DOHH2 (cell line): ENCODE measurements around the gene GALNT13.

Experiments
- CTCF ChIP-seq: fragments of 200-600 bp; sonication (generic); IDR thresholded peaks from one replicate; pipeline ENCODE4 v1.5.1; 2014; ENCODE audit warnings: antibody characterized with exemption, mild to moderate bottlenecking, low read depth, low read length; ENCODE audit not compliant: poor library complexity, severe bottlenecking
- EZH2phosphoT487 ChIP-seq: fragments of 200-600 bp; sonication (generic); IDR thresholded peaks from 2 replicates; pipeline ENCODE4 v1.6.1; 2017; ENCODE audit warnings: borderline replicate concordance, mild to moderate bottlenecking, antibody characterized with exemption, low read length, moderate library complexity, mixed read lengths

GRCh38 chr2:154291511-154291910 lies 419.8 kb downstream of the GALNT13 start:
- no peak for TF ChIP-seq CTCF
- no peak for TF ChIP-seq EZH2phosphoT487
